ENCODE measurements around the gene UQCRC1.

Gene UQCRC1

GRCh38 chr3:48571938-48572337 lies 37.5 kb downstream of the UQCRC1 start:
- DNase-seq (ENCODE audit: low read depth), result no peak

- no peak for DNase-seq (ENCODE audit: low read depth)
Observed at GRCh38 chr3:48569808-48570450, 39.5 kb downstream of the UQCRC1 start.

GRCh38 chr3:48569400-48569799 lies 40.0 kb downstream of the UQCRC1 start:
- DNase-seq (ENCODE audit: low read depth), result no peak

- no peak for DNase-seq (ENCODE audit: low read depth)
Observed at GRCh38 chr3:48568476-48568875, 41.0 kb downstream of the UQCRC1 start.

- DNase-seq (ENCODE audit: low read depth), result no peak
Observed at GRCh38 chr3:48567500-48567899, 41.9 kb downstream of the UQCRC1 start.

- no peak for DNase-seq (ENCODE audit: low read depth)
Observed at GRCh38 chr3:48567090-48567489, 42.4 kb downstream of the UQCRC1 start.

GRCh38 chr3:48566401-48566760 lies 43.1 kb downstream of the UQCRC1 start:
- no peak for DNase-seq (ENCODE audit: low read depth)

GRCh38 chr3:48565591-48566400 lies 43.6 kb downstream of the UQCRC1 start:
- peak; percentile 52 for DNase-seq (ENCODE audit: low read depth)

- no peak for DNase-seq (ENCODE audit: low read depth)
Observed at GRCh38 chr3:48565186-48565585, 44.3 kb downstream of the UQCRC1 start.

GRCh38 chr3:48564667-48565066 lies 44.8 kb downstream of the UQCRC1 start:
- no peak for DNase-seq (ENCODE audit: low read depth)

- peak; percentile 67 for DNase-seq (ENCODE audit: low read depth)
Observed at GRCh38 chr3:48564022-48564421, 45.4 kb downstream of the UQCRC1 start.

- no peak for DNase-seq (ENCODE audit: low read depth)
Observed at GRCh38 chr3:48563382-48563918, 46.0 kb downstream of the UQCRC1 start, which contains the start of gene UCN2. Gene UCN2, minus strand, starts transcription at chr3:48563781. Its CDS starts 657 bp downstream, at chr3:48563124.

- no peak for DNase-seq (ENCODE audit: low read depth)
Observed at GRCh38 chr3:48562367-48563095, 46.9 kb downstream of the UQCRC1 start.

- no peak for DNase-seq (ENCODE audit: low read depth)
Observed at GRCh38 chr3:48561045-48561736, 48.3 kb downstream of the UQCRC1 start.

GRCh38 chr3:48560648-48561018 lies 48.8 kb downstream of the UQCRC1 start:
- no peak for DNase-seq (ENCODE audit: low read depth)

- no peak for DNase-seq (ENCODE audit: low read depth)
Observed at GRCh38 chr3:48558493-48559134, 50.8 kb downstream of the UQCRC1 start.

- DNase-seq (ENCODE audit: low read depth), result peak; percentile 98
Observed at GRCh38 chr3:48556796-48557626, 52.4 kb downstream of the UQCRC1 start, which contains the start of gene PFKFB4. Gene PFKFB4, minus strand, starts transcription at chr3:48556803. Its CDS starts 26 bp downstream, at chr3:48556777.

GRCh38 chr3:48555949-48556795 lies 53.3 kb downstream of the UQCRC1 start:
- DNase-seq (ENCODE audit: low read depth), result no peak

- DNase-seq (ENCODE audit: low read depth), result no peak
Observed at GRCh38 chr3:48555231-48555948, 54.1 kb downstream of the UQCRC1 start.

All from HS-5 (cell line).